Activated T-helper 1 cell treated with anti-CD3 and anti-CD28 coated beads, Interleukin-12 subunit alpha, Interleukin-12 subunit beta, Interleukin-2, Interleukin-4 antibody, amounts not matched to agents 30 ng/mL and 10 ng/mL and 1 ng/mL, durations not matched to agents 14 hours and 24 hours and 36 hours (primary cell): ENCODE data around the gene GABRP. TPM values are rescaled to one million over a fixed set of nuclear protein-coding genes. Genes with fewer than 3 reads are reported as not detected.
"Not testable (repeated sequence)": the region's sequence is repeated elsewhere in the genome, so short reads cannot be mapped to it uniquely, and the experiment has no call there.

ENCODE experiments used
- DNase-seq: peaks from one replicate; pipeline ENCODE4 v3.0.0; 2021; ENCODE audit warnings: low spot score
- H3K27ac Mint-ChIP-seq: one replicate; pipeline ENCODE4 v1.8.0; 2021; ENCODE audit warnings: mild to moderate bottlenecking, mixed read lengths
- H3K27me3 Mint-ChIP-seq: one replicate; pipeline ENCODE4 v1.8.0; 2022; ENCODE audit warnings: mild to moderate bottlenecking, moderate library complexity, mixed read lengths; ENCODE audit not compliant: insufficient read depth
- H3K36me3 Mint-ChIP-seq: one replicate; pipeline ENCODE4 v1.8.0; 2021; ENCODE audit warnings: low read depth, mixed read lengths
- H3K4me1 Mint-ChIP-seq: one replicate; pipeline ENCODE4 v1.8.0; 2021; ENCODE audit warnings: low read depth, mixed read lengths
- H3K4me3 Mint-ChIP-seq: one replicate; pipeline ENCODE4 v1.8.0; 2021; ENCODE audit warnings: mild to moderate bottlenecking, moderate library complexity, mixed read lengths
- H3K9me3 Mint-ChIP-seq: one replicate; pipeline ENCODE4 v1.8.0; 2021; ENCODE audit warnings: mixed read lengths
- intact Hi-C: fragments of 100-400 bp; cut with micrococcal nuclease; formaldehyde crosslinking; loops from one replicate; pipeline ENCODE4 v1.15.1; 2024
- total RNA-seq: library from RNA; stranded (reverse); gene quantifications from 2 replicates; pipeline ENCODE4 v1.2.3, GENCODE V29; 2022

The GABRP gene
- total RNA-seq, 1 donor from 2014 or later: not detected

DNA sequence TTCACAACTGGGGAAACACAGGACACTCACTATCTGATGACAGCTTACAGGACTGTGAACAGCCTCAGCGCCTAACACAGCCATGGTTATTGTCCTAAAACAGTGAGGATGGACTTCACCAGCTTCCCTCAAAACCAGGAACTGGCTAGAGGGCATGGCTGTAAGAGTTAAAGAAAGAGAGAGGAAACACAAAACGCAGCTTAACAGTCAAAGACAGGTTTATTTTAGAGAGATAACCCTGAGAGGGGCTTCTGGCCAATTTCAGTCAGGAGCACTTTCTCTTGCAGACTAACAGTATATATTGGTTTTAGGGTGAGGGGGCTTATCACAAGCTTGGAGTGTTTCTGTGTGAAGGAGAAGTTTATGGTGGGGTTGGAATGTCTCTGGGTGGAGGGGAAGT, 42.6 kb downstream of the GABRP start:
- intact Hi-C loops: no loop called here
- no peak for DNase-seq
- Mint-ChIP-seq H3K4me1 (no peaks in the 10 kb centered on the region), H3K27me3 (peaks cover 7% of the 10 kb centered on the region), H3K9me3 (no peaks in the 10 kb centered on the region), H3K27ac (no peak overlapping the region), H3K36me3 (no peaks in the 10 kb centered on the region), H3K4me3 (no peak overlapping the region)

DNA sequence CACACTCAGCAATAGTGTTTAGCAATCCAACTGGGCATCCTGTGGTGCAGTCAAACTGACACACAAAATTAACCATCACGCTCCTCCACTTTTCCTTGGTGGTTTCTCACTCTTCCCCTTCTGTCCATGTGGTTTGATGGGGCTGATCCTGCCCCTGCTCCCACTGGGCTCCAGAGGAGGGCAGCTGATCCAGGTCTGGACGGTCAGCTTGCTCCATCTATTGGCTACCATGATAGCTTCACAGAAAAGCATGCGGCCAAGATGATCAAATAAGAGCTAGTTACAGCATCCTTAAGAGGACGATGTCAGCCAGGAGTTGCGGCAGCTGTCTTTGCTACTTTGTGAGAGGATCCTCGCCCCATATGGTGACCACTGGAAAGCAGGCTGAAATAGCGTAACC, 48.7 kb downstream of the GABRP start:
- Mint-ChIP-seq H3K4me3 (no peak overlapping the region), H3K27ac (no peak overlapping the region), H3K9me3 (peaks cover 10% of the 10 kb centered on the region), H3K4me1 (no peaks in the 10 kb centered on the region), H3K36me3 (no peaks in the 10 kb centered on the region), H3K27me3 (peaks cover 1% of the 10 kb centered on the region)
- intact Hi-C loops: no loop called here
- DNase-seq: no peak

DNA sequence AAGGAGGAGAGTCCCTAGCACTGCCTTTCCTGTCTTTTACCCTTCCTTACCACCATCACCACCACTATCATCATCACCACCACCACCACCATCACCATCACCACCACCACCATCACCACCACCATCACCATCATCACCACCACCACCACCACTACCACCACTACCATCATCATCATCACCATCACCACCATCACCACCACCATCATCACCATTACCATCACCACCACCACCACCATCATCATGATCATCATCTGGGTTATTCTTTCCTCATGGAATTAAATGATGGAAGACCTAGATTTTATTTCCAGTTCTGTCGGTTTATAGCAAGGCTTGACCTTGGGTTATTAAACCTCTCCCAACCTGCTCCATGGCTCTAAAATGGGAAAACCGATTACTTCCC, 50.5 kb downstream of the GABRP start:
- H3K27me3 Mint-ChIP-seq, DNase-seq, H3K4me3 Mint-ChIP-seq, H3K4me1 Mint-ChIP-seq, H3K27ac Mint-ChIP-seq, intact Hi-C loops, H3K36me3 Mint-ChIP-seq: not testable (repeated sequence)
- H3K9me3 Mint-ChIP-seq: peaks cover 10% of the 10 kb centered on the region

DNA sequence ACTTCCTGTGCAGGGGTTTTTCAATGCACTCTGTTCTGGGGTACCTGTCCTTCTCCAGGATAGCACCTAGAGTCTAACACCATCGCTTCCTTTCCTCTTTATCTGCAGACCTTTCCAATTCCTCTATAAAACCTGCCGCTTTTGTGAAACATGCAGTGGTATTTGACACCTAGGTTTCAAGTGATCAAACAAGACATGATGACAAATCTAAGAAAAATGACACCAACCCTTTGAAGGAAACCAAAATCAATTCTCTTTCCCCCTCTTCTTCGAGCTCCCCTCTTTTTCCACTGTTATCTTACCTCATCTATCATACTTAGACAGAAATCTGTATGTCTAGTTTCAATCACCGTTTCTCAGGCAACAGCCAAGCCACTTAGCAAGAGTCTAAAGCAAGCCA, 52.7 kb downstream of the GABRP start:
- Mint-ChIP-seq H3K36me3 (no peaks in the 10 kb centered on the region), H3K4me3 (no peak overlapping the region), H3K27me3 (peaks cover 1% of the 10 kb centered on the region), H3K4me1 (no peaks in the 10 kb centered on the region), H3K9me3 (peaks cover 10% of the 10 kb centered on the region), H3K27ac (no peak overlapping the region)
- DNase-seq: no peak
- intact Hi-C loops: no loop called here

DNA sequence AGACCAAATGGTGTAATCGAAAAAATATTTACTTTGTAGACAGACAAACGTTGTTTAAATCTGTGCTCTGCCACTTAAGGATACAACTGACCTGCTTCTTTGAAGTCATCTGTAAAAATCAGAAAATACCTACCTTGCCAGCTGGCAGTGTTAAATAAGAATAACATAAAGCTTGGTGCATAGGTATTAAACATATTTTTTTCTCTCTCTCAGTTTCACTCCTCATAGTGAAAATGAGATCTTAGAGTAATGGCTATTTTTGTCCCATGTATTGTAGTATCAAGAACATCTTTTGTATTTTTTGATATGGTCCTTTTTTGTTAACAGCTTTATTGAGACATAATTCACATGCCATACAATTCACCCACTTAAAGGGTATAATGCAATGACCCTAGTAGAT, 60.3 kb downstream of the GABRP start:
- H3K4me3 Mint-ChIP-seq: no peak overlapping the region
- peaks cover 2% of the 10 kb centered on the region for H3K27me3 Mint-ChIP-seq
- no peaks in the 10 kb centered on the region for H3K9me3 Mint-ChIP-seq
- H3K27ac Mint-ChIP-seq: no peak overlapping the region
- intact Hi-C loops: no loop called here
- H3K36me3 Mint-ChIP-seq: no peaks in the 10 kb centered on the region
- DNase-seq: no peak
- no peaks in the 10 kb centered on the region for H3K4me1 Mint-ChIP-seq

DNA sequence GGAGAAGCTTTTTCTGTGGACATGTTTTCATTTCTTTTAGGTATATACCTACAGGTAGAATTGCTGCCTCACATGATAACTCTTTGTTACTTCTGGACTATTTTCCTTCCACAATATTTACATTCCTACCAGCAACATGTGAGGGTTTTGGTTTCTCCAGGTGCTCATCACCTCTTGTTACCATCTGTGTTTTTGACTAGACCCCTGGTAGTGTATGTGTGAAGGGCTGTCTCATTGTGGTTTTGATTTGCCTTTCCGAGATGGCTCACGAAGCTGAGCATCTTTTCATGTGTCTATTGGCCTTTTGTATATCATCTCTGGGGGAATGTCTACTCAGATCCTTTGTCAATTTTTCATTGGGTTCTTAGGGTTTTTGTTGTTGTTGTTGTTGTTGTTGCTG, 61.1 kb downstream of the GABRP start:
- H3K27ac Mint-ChIP-seq: no peak overlapping the region
- no peak for DNase-seq
- no peaks in the 10 kb centered on the region for H3K9me3 Mint-ChIP-seq
- H3K27me3 Mint-ChIP-seq: peaks cover 2% of the 10 kb centered on the region
- no peaks in the 10 kb centered on the region for H3K36me3 Mint-ChIP-seq
- no peak overlapping the region for H3K4me3 Mint-ChIP-seq
- intact Hi-C loops: no loop called here
- no peaks in the 10 kb centered on the region for H3K4me1 Mint-ChIP-seq

DNA sequence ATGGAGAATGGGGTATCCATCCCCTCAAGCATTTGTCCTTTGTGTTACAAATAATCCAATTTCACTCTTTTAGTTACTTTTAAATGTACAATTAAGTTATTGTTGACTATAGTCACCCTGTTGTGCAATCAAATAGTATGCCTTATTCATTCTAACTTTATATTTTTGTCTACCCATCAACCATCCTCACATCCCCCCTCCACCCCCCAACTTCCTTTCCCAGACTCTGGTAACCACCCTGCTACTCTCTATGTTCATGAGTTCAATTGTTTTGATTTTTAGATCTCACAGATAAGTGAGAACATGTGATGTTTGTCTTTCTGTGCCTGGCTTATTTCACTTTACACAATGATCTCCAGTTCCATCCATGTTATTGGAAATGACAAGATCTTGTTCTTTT, 62.9 kb downstream of the GABRP start:
- DNase-seq: no peak
- Mint-ChIP-seq H3K9me3 (no peaks in the 10 kb centered on the region), H3K36me3 (no peaks in the 10 kb centered on the region), H3K4me1 (no peaks in the 10 kb centered on the region), H3K27me3 (peaks cover 4% of the 10 kb centered on the region), H3K4me3 (no peak overlapping the region), H3K27ac (no peak overlapping the region)
- intact Hi-C loops: no loop called here

DNA sequence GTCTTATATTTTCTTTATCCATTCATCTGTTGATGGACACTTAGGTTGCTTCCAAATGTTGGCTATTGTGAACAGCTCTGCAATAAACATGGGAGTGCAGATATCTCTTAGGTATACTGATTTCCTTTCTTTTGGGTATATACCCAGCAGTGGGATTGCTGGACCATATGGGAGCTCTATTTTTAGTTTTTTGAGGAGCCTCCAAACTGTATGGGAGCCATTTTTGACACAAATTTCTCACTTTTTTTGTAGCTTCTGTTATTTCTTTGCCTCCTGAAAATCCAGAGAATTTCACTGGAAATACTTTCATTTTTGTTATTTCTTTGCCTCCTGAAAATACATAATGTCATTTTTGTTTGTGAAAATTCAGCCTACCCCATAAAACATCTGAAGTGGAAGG, 63.3 kb downstream of the GABRP start:
- intact Hi-C loops: no loop called here
- no peak overlapping the region for H3K27ac Mint-ChIP-seq
- no peaks in the 10 kb centered on the region for H3K4me1 Mint-ChIP-seq
- H3K9me3 Mint-ChIP-seq: no peaks in the 10 kb centered on the region
- H3K36me3 Mint-ChIP-seq: no peaks in the 10 kb centered on the region
- no peak overlapping the region for H3K4me3 Mint-ChIP-seq
- H3K27me3 Mint-ChIP-seq: peaks cover 4% of the 10 kb centered on the region
- DNase-seq: no peak

DNA sequence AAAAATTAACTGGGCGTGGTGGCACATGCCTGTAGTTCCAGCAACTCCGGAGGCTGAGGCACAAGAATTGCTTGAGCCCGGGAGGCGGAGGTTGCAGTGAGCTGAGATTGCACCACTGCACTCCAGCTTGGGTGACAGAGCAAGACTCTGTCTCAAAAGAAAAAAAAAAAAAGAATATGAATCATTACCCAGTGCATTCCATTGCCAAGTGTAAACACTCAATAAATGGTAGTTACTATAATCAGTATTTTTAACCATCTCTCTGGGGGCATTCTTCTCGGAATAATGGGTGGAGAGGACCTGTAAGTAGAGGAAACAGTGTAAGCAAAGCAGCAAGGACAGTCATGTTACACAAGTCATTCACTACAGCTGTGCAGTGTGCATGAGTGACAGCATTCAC, 64.5 kb downstream of the GABRP start:
- no peak for DNase-seq
- Mint-ChIP-seq H3K27me3 (peaks cover 4% of the 10 kb centered on the region), H3K4me3 (no peak overlapping the region), H3K36me3 (no peaks in the 10 kb centered on the region), H3K4me1 (no peaks in the 10 kb centered on the region), H3K9me3 (no peaks in the 10 kb centered on the region), H3K27ac (no peak overlapping the region)
- intact Hi-C loops: no loop called here

DNA sequence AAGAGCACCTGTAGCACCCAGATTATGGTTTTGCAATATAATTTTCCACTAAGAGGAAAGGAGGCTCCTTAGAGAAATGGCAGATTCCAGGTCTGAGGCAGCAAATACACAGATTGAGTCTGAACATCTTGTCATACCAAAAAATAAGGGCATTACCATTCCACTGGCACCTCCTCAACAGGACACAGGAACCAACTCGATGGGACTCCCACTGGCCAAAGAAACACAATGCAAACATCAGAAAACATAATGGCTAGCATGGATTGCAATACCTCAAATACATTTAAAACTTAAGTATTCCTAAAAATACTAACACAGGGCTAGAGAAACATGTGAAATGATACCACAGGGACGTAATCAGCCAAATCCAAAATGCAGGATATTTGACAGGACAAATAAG, 65.8 kb downstream of the GABRP start:
- Mint-ChIP-seq H3K27ac (no peak overlapping the region), H3K9me3 (no peaks in the 10 kb centered on the region), H3K4me1 (no peaks in the 10 kb centered on the region), H3K27me3 (peaks cover 2% of the 10 kb centered on the region), H3K36me3 (no peaks in the 10 kb centered on the region), H3K4me3 (no peak overlapping the region)
- intact Hi-C loops: no loop called here
- DNase-seq: no peak

DNA sequence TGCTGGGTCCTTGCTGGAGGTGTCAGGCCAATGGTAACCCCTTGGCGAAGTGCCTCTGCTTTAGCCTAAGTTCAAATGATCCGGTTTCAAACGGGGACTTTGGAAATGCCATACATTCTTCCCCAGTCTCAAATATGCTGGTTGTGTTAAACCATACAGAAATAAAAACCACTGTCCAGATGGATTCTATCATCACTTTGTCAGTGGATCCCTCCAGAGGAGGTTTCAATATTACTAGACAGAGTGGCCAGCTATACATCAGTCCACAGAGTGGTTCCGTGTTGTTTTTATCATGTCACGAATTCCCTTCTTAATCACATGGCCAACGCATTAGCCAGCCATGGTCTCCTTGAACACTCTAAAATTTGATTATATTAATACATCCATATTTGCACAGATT, 71.0 kb downstream of the GABRP start:
- Mint-ChIP-seq H3K4me1 (no peaks in the 10 kb centered on the region), H3K27ac (no peak overlapping the region), H3K27me3 (peaks cover 2% of the 10 kb centered on the region), H3K4me3 (no peak overlapping the region), H3K9me3 (peaks cover 10% of the 10 kb centered on the region), H3K36me3 (no peaks in the 10 kb centered on the region)
- no peak for DNase-seq
- intact Hi-C loops: no loop called here

DNA sequence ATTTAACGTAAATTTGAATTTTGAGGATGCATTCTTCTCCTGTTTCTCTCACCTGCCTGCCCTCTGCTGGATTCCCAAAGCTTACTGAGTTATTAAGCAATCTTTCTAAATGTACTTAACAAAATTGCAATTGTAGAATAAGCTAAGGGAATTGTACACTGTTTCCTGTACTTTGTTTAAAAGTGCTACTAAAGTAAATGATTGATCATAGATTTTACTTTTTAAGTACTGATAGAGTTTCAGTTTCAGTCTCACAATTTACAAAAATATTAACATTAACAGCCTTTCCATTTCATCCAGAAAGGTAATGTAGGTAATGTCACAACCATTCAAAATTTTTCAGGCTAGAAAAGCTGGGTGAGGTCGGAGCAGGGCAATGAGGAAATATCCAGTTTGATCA, 73.5 kb downstream of the GABRP start:
- intact Hi-C loops: no loop called here
- Mint-ChIP-seq H3K9me3 (peaks cover 25% of the 10 kb centered on the region), H3K4me1 (no peaks in the 10 kb centered on the region), H3K4me3 (no peak overlapping the region), H3K36me3 (peaks cover 6% of the 10 kb centered on the region), H3K27ac (no peak overlapping the region), H3K27me3 (peaks cover 11% of the 10 kb centered on the region)
- DNase-seq: no peak

DNA sequence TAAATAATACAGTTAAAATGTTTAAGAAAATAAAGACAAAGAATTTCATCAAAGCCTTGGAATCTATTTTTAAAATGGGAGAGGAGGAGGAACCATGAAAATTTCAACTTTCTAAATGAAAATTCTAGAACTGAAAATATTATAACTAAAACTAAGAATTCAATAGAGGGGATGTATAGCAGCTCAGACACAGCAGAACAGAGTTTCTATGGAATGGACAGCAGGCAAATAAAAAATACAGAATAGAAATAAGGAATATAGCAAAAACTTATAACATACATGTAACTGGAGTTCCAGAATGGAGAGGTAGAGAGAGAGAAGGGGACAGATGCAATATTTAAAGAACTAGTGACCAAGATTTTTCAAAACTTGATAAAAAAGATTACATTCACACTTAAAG, 76.9 kb downstream of the GABRP start:
- Mint-ChIP-seq H3K36me3 (peaks cover 12% of the 10 kb centered on the region), H3K27me3 (peaks cover 29% of the 10 kb centered on the region), H3K9me3 (peaks cover 30% of the 10 kb centered on the region), H3K27ac (no peak overlapping the region), H3K4me3 (no peak overlapping the region), H3K4me1 (no peaks in the 10 kb centered on the region)
- intact Hi-C loops: no loop called here
- no peak for DNase-seq

DNA sequence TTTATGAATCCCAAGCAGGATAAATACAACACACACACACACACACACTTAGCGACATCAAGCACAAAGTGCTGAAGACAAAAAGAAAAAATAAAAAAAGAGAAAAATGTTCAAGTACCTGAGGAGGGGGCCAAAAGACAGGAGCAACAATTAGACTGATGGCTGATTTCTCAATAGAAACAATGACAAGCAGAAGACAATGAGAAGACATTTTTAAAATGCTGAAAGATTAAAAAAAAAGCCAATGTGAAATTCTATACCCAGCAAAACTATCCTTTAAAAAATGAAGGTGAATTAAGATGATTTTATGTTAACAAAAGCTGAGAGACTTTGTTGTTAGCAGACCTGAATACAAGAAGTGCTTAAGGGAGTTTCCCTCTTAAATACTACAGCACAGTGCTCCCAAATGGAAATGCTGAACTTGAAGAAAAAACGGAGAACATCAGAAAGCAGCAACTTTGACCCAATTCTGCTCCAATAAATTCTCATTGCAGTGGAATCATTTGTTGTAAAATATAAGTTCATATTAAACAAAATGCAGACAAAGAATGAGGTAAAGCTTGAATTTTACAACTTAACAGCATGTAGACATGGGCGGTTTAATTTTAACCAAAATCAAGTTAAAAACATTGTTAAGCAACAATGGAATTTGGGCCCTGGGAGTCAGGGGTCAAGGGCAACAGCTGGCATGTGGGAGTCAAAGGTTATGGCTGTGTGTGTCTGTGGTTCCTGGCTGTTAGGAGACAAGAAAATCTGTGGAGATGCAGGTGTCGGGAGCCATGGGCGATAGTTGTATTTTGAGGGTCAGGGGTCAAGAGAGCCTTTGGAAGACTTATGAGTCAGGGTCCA, 77.5 kb downstream of the GABRP start:
- peaks cover 29% of the 10 kb centered on the region for H3K27me3 Mint-ChIP-seq
- H3K4me3 Mint-ChIP-seq: no peak overlapping the region
- H3K36me3 Mint-ChIP-seq: peaks cover 12% of the 10 kb centered on the region
- H3K27ac Mint-ChIP-seq: no peak overlapping the region
- H3K4me1 Mint-ChIP-seq: no peaks in the 10 kb centered on the region
- H3K9me3 Mint-ChIP-seq: peaks cover 30% of the 10 kb centered on the region
- intact Hi-C loops: no loop called here
- no peak for DNase-seq
